Endometrial microvascular endothelial cells (primary cell): ENCODE data around the gene RFX7. TPM values are rescaled to one million over a fixed set of nuclear protein-coding genes. Genes with fewer than 3 reads are reported as not detected.

Experiments
- in situ Hi-C: cut with HindIII; loops from 2 replicates; pipeline ENCODE4 v1.10.0; 2017; ENCODE audit warnings: low sequenced_read_pairs, low pct_unique_long_range_greater_than_20kb; ENCODE audit errors: inconsistent ontology term
- total RNA-seq: library from RNA; depleted of rRNA; stranded (reverse); fragments of >200 nt; gene quantifications from one replicate; pipeline ENCODE4 v1.2.3, GENCODE V29; 2015; ENCODE audit errors: inconsistent ontology term

The RFX7 gene
- total RNA-seq, 1 donor from 2014 or later: 9.2 TPM

DNA sequence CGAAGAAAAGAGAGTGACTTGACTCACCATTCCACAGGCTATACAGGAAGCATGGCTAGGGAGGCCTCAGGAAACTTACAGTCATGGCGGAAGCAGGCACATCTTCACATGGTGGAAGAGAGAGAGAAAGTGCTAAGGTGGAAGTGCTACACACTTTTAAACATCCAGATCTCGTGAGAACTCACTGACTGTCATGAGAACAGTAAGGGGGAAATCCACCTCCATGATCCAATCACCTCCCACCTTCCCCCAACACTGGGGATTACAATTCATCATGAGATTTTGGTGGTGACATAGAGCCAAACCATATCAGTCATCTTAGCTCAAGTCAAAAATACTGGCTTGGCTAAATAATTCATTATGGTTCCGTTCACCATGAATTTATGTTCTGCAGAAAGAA lies 205.0 kb downstream of the RFX7 start:
- in situ Hi-C loops: no loop called here

DNA sequence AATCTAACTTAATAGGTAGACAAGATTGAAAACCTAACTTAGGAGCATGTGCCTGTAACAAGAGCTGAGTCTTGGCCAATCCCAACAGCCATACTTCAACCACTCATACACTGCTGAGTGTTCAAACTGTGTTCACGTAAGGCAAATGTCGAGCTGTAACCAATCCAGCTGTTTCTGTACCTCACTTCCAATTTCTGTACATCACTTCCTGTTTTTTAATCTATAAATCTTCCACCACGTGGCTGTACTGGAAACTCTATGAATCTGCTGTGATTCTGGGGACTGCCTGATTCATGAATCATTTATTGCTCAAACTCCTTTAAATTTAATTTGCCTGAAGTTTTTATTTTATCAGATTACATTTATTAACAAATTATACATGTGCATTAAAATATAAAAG lies 205.7 kb downstream of the RFX7 start:
- in situ Hi-C loops: no loop called here

Other genes with a start within 250 kb of the RFX7 start
- 0.09 TPM for gene TEX9, start 121.5 kb upstream of the RFX7 start, total RNA-seq
- 1.0 TPM for gene MNS1, start 221.3 kb upstream of the RFX7 start, total RNA-seq